Trophoblast cell (in vitro differentiated cells and primary cell): Measurements from ENCODE around the gene FGFR2.

Experiments
- DNase-seq, 2 donors: peaks; one replicate each; pipeline ENCODE4 v3.0.0-alpha.2; 2016
- H2AFZ ChIP-seq: 2 replicates; pipeline ENCODE4 v1.6.1; 2013; ENCODE audit warnings: low read length, moderate library complexity, mild to moderate bottlenecking; ENCODE audit not compliant: insufficient read depth, poor library complexity
- H2AK5ac ChIP-seq: 2 replicates; pipeline ENCODE4 v1.6.1; 2013; ENCODE audit warnings: mild to moderate bottlenecking, low read length
- H2BK120ac ChIP-seq: 2 replicates; pipeline ENCODE4 v1.6.1; 2013; ENCODE audit warnings: low read length, mild to moderate bottlenecking, moderate library complexity; ENCODE audit not compliant: insufficient read depth, poor library complexity
- H2BK12ac ChIP-seq: 2 replicates; pipeline ENCODE4 v1.6.1; 2013; ENCODE audit warnings: mild to moderate bottlenecking, low read length, moderate library complexity
- H2BK5ac ChIP-seq: 2 replicates; pipeline ENCODE4 v1.6.1; 2013; ENCODE audit warnings: low read length, low read depth, moderate library complexity, mild to moderate bottlenecking; ENCODE audit not compliant: poor library complexity
- H3K14ac ChIP-seq: 2 replicates; pipeline ENCODE4 v1.6.1; 2013; ENCODE audit warnings: mild to moderate bottlenecking, low read length
- H3K18ac ChIP-seq: 2 replicates; pipeline ENCODE4 v1.6.1; 2013; ENCODE audit warnings: mild to moderate bottlenecking, low read length
- H3K23ac ChIP-seq: 2 replicates; pipeline ENCODE4 v1.6.1; 2013; ENCODE audit warnings: low read length
- H3K27ac ChIP-seq: 2 replicates; pipeline ENCODE4 v1.5.1; 2013; ENCODE audit warnings: low read depth, mild to moderate bottlenecking, inconsistent platforms, low read length, moderate library complexity
- H3K27me3 ChIP-seq: 2 replicates; pipeline ENCODE4 v1.6.1; 2013; ENCODE audit warnings: inconsistent platforms, mild to moderate bottlenecking, low read length, moderate library complexity; ENCODE audit not compliant: insufficient read depth
- H3K36me3 ChIP-seq, 2 experiments: 1 replicate in 1 of 2; 2 replicates in 1 of 2; pipeline ENCODE4 v1.6.1; 2013; ENCODE audit warnings: low read length in 2 of 2, mild to moderate bottlenecking in 2 of 2, moderate library complexity in 1 of 2; ENCODE audit not compliant: insufficient read depth in 2 of 2, control insufficient read depth in 1 of 2
- H3K4ac ChIP-seq: 2 replicates; pipeline ENCODE4 v1.6.1; 2013; ENCODE audit warnings: low read depth, mild to moderate bottlenecking, low read length, moderate library complexity
- H3K4me1 ChIP-seq, 2 experiments: 1 replicate in 1 of 2; 2 replicates in 1 of 2; pipeline ENCODE4 v1.6.1; 2013; ENCODE audit warnings: low read length in 2 of 2, mild to moderate bottlenecking in 2 of 2, moderate library complexity in 1 of 2; ENCODE audit not compliant: insufficient read depth in 2 of 2, control insufficient read depth in 1 of 2
- H3K4me2 ChIP-seq: 2 replicates; pipeline ENCODE4 v1.6.1; 2013; ENCODE audit warnings: inconsistent platforms, mild to moderate bottlenecking, low read length, moderate library complexity
- H3K4me3 ChIP-seq: 2 replicates; pipeline ENCODE4 v1.5.1; 2013; ENCODE audit warnings: mild to moderate bottlenecking, low read depth, low read length, inconsistent platforms
- H3K79me1 ChIP-seq: one replicate; pipeline ENCODE4 v1.6.1; 2013; ENCODE audit warnings: low read length
- H3K79me2 ChIP-seq: 2 replicates; pipeline ENCODE4 v1.6.1; 2013; ENCODE audit warnings: low read length, mild to moderate bottlenecking; ENCODE audit not compliant: control insufficient read depth, insufficient read depth, poor library complexity
- H3K9ac ChIP-seq: 2 replicates; pipeline ENCODE4 v1.6.1; 2013; ENCODE audit warnings: mild to moderate bottlenecking, low read length
- H3K9me3 ChIP-seq: 2 replicates; pipeline ENCODE4 v1.6.1; 2013; ENCODE audit warnings: low read depth, mild to moderate bottlenecking, control low read depth, inconsistent platforms, low read length; ENCODE audit not compliant: insufficient read depth
- H4K12ac ChIP-seq: 2 replicates; pipeline ENCODE4 v1.6.1; 2013; ENCODE audit warnings: low read depth, mild to moderate bottlenecking, low read length, moderate library complexity
- H4K8ac ChIP-seq: 2 replicates; pipeline ENCODE4 v1.6.1; 2013; ENCODE audit warnings: low read depth, mild to moderate bottlenecking, low read length, moderate library complexity
- H4K91ac ChIP-seq: one replicate; pipeline ENCODE4 v1.6.1; 2013; ENCODE audit warnings: low read depth, mild to moderate bottlenecking, low read length, moderate library complexity
- WGBS: extraction: QIAGEN DNeasy Blood & Tissue Kit; methylation state at CpG from one replicate; pipeline ENCODE4 v1.1.7; 2013; ENCODE audit warnings: missing lambda C conversion rate; ENCODE audit not compliant: insufficient read length, insufficient coverage; ENCODE audit errors: extremely low coverage; 5-methylcytosine and 5-hydroxymethylcytosine counted together

FGFR2 gene

DNA sequence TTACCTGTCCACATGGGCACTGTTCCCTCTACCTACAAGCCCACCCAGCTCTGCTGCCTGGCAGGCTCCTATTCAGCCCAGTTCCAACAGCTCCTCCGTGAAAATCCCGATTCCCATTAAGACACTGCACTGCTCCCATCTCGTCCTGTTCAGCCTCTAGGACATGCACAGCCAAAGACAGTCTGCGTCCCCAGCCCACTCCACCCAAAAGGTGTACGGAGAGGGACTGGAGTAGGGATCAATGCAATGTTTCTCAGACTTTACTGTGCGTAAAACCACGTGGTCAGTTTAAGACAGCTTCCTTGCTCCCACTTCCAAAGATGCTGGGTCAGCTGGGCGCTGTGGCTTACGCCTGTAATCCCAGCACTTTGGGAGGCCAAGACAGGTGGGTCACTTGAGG, 19.9 kb downstream of the FGFR2 start:
- H3K4me1 ChIP-seq: peaks cover 38 to 48% of the 10 kb centered on the region in 2 experiments
- H2AFZ ChIP-seq: no peak overlapping the region
- no peak overlapping the region for H3K9ac ChIP-seq
- no peak overlapping the region for H3K4me3 ChIP-seq
- no peaks in the 10 kb centered on the region for H3K79me2 ChIP-seq
- H3K14ac ChIP-seq: peak overlapping the region; percentile 55
- peak overlapping the region; percentile 8 for H3K4ac ChIP-seq
- H2AK5ac ChIP-seq: peak overlapping the region; percentile 66
- peaks cover 8% of the 10 kb centered on the region for H3K79me1 ChIP-seq
- H4K12ac ChIP-seq: no peak overlapping the region
- H3K23ac ChIP-seq: no peak overlapping the region
- peak overlapping the region; percentile 41 for H2BK12ac ChIP-seq
- no peak overlapping the region for H4K8ac ChIP-seq
- no peak overlapping the region for H2BK5ac ChIP-seq
- H3K18ac ChIP-seq: peak overlapping the region; percentile 56
- WGBS: no CpG with 5 or more reads among the region's 9 CpGs
- no peak overlapping the region for H2BK120ac ChIP-seq
- H3K9me3 ChIP-seq: no peaks in the 10 kb centered on the region
- no peaks in the 10 kb centered on the region for H3K27me3 ChIP-seq
- no peak overlapping the region for H4K91ac ChIP-seq
- peaks cover 0 to 2% of the 10 kb centered on the region in 2 experiments for H3K36me3 ChIP-seq
- no peak overlapping the region for H3K4me2 ChIP-seq
- H3K27ac ChIP-seq: no peak overlapping the region
- DNase-seq: no peak

DNA sequence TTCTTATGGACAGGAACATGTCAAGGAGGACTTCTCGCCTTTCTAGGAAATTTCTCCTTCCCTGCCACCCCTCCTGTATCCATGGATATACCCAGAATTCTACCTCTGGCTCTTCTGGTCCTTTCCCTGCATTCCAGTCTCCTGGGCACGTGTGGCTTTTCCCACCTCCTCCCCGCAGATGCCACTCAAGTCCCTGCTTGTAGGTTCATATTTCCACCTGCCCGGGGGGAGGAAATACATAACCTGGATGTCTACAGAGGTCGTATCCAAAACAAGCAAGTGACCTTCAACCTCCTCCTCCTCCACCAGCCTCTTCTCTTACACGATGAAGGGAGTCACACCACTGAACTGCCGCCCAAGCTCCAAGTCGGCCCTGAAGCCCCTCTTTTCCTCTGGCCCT, 20.7 kb downstream of the FGFR2 start:
- Histone ChIP-seq H3K79me1 (peaks cover 8% of the 10 kb centered on the region), H3K14ac (no peak overlapping the region), H2BK120ac (no peak overlapping the region), H4K8ac (no peak overlapping the region), H3K9me3 (no peaks in the 10 kb centered on the region), H2BK5ac (no peak overlapping the region), H4K91ac (no peak overlapping the region), H2AFZ (no peak overlapping the region), H2AK5ac (no peak overlapping the region), H3K4me3 (no peak overlapping the region), H3K79me2 (no peaks in the 10 kb centered on the region), H3K23ac (no peak overlapping the region), H3K4ac (peak overlapping the region; percentile 44), H4K12ac (no peak overlapping the region), H3K9ac (no peak overlapping the region), H2BK12ac (no peak overlapping the region), H3K27me3 (no peaks in the 10 kb centered on the region), H3K4me1 (peaks cover 38 to 50% of the 10 kb centered on the region in 2 experiments), H3K36me3 (peaks cover 0 to 2% of the 10 kb centered on the region in 2 experiments), H3K4me2 (no peak overlapping the region), H3K27ac (no peak overlapping the region), H3K18ac (no peak overlapping the region)
- WGBS: no CpG with 5 or more reads among the region's 8 CpGs
- DNase-seq: no peak

DNA sequence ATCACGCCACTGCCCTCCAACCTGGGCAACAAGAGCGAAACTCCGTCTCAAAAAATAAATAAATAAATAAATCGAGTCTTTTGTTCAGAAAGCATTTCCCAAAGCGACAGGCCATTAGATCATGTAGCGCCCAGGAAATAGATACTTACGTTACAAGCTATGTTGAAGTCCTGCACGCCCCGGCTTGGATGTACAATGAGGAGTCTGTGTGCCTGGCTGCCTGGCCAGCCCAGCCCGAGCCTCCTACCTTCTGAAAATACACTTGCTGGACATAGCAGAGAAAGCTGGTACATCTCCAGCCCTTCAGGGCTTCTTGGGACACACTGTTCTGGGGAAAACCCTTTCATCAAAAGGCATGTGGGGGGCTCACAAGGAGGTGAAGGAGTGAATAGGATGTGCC, 22.1 kb downstream of the FGFR2 start:
- H3K4me3 ChIP-seq: no peak overlapping the region
- no peak overlapping the region for H3K27ac ChIP-seq
- no peak overlapping the region for H3K23ac ChIP-seq
- no peak overlapping the region for H2AFZ ChIP-seq
- peaks cover 37 to 50% of the 10 kb centered on the region in 2 experiments for H3K4me1 ChIP-seq
- WGBS: no CpG with 5 or more reads among the region's 10 CpGs
- peak overlapping the region; percentile 48 for H3K18ac ChIP-seq
- H2BK5ac ChIP-seq: no peak overlapping the region
- no peak overlapping the region for H2AK5ac ChIP-seq
- no peak overlapping the region for H4K12ac ChIP-seq
- no peak overlapping the region for H3K9ac ChIP-seq
- H3K4me2 ChIP-seq: no peak overlapping the region
- no peak overlapping the region for H2BK12ac ChIP-seq
- no peak overlapping the region for H2BK120ac ChIP-seq
- no peak overlapping the region for H4K91ac ChIP-seq
- H3K36me3 ChIP-seq: peaks cover 0 to 2% of the 10 kb centered on the region in 2 experiments
- no peak overlapping the region for H3K4ac ChIP-seq
- no peaks in the 10 kb centered on the region for H3K79me2 ChIP-seq
- no peak overlapping the region for H3K14ac ChIP-seq
- H3K9me3 ChIP-seq: no peaks in the 10 kb centered on the region
- H3K79me1 ChIP-seq: peaks cover 8% of the 10 kb centered on the region
- no peak for DNase-seq
- H4K8ac ChIP-seq: no peak overlapping the region
- H3K27me3 ChIP-seq: no peaks in the 10 kb centered on the region

DNA sequence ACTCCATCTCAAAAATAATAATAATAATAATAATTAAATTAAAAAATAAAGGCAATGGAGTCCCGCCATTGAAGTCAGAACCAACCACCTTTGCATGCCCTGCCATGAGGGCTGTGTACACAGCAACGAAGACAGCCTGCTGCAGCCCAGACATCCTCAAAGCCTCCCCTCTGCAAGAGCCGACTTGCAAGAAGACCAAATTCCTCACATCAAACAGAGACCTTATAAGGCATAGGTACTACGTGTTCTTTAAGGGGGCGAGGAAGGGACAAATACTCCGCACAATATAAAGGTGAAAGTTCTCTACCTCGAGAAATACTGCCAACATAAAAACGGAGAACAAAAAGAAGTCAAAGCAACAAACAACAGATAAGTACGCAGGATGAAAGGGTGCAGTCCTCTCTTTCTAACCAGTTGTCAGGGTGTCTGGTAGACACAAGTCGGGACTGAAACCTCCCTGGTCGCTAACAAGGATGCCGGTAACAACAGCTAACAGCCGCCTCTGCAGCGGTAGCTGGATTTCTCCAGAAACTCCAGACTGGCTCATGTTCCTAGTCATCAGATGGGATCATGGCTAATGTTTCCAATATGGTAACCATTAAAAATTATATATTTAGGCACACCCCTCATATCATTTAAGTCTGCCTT, 23.6 kb downstream of the FGFR2 start:
- H3K27me3 ChIP-seq: no peaks in the 10 kb centered on the region
- no peak overlapping the region for H4K91ac ChIP-seq
- no peak overlapping the region for H4K8ac ChIP-seq
- H2BK12ac ChIP-seq: no peak overlapping the region
- peaks cover 3% of the 10 kb centered on the region for H3K79me2 ChIP-seq
- H3K79me1 ChIP-seq: peaks cover 11% of the 10 kb centered on the region
- no peak overlapping the region for H3K9ac ChIP-seq
- no peak overlapping the region for H3K14ac ChIP-seq
- H3K4me3 ChIP-seq: no peak overlapping the region
- no peak overlapping the region for H3K4ac ChIP-seq
- no peak for DNase-seq
- H3K18ac ChIP-seq: no peak overlapping the region
- no peaks in the 10 kb centered on the region for H3K9me3 ChIP-seq
- no peak overlapping the region for H2BK120ac ChIP-seq
- peaks cover 33 to 44% of the 10 kb centered on the region in 2 experiments for H3K4me1 ChIP-seq
- no peak overlapping the region for H2BK5ac ChIP-seq
- no peak overlapping the region for H2AFZ ChIP-seq
- H2AK5ac ChIP-seq: no peak overlapping the region
- H3K4me2 ChIP-seq: no peak overlapping the region
- no CpG with 5 or more reads among the region's 14 CpGs for WGBS
- H3K23ac ChIP-seq: no peak overlapping the region
- no peak overlapping the region for H3K27ac ChIP-seq
- H4K12ac ChIP-seq: no peak overlapping the region
- H3K36me3 ChIP-seq: peaks cover 0 to 4% of the 10 kb centered on the region in 2 experiments
